ENCODE data around the gene COL2A1.

The COL2A1 gene

GRCh38 chr12:48015129-48015528 is 10.9 kb upstream of the COL2A1 start:
- Histone ChIP-seq H3K4me1 (ENCODE audit: insufficient read depth, low read length, severe bottlenecking) (no peaks in the 10 kb centered on the region), H3K9me3 (ENCODE audit: low read length) (no peaks in the 10 kb centered on the region), H3K79me2 (ENCODE audit: insufficient read depth, low read length) (no peaks in the 10 kb centered on the region), H3K4me3 (ENCODE audit: low read depth, low read length, poor library complexity, severe bottlenecking) (no peak overlapping the region), H3K9ac (ENCODE audit: low read length) (no peak overlapping the region), H4K20me1 (ENCODE audit: insufficient read depth, low read length) (no peaks in the 10 kb centered on the region), H2AFZ (ENCODE audit: low read length) (no peak overlapping the region), H3K27me3 (ENCODE audit: insufficient read depth, low read length) (0 out of 2 replicates have a peak, but pooled peaks cover 7% of the 10 kb centered on the region), H3K4me2 (ENCODE audit: low read length) (no peak overlapping the region), H3K27ac (ENCODE audit: low read depth, low read length, poor library complexity, severe bottlenecking) (no peak overlapping the region), H3F3A (ENCODE audit: insufficient read depth, low read length) (no peaks in the 10 kb centered on the region), H3K9me2 (ENCODE audit: low read depth, low read length) (no peaks in the 10 kb centered on the region), H3K36me3 (ENCODE audit: insufficient read depth, low read length) (no peaks in the 10 kb centered on the region)
- TF ChIP-seq CTCF (IDR thresholded peaks at IDR 0.05; ENCODE audit: low read length) (no peak), EZH2 (IDR thresholded peaks at IDR 0.05; ENCODE audit: borderline replicate concordance, low read length) (no peak)

- Histone ChIP-seq H3K27ac (ENCODE audit: low read depth, low read length, poor library complexity, severe bottlenecking) (no peak overlapping the region), H3K4me3 (ENCODE audit: low read depth, low read length, poor library complexity, severe bottlenecking) (no peak overlapping the region), H3K36me3 (ENCODE audit: insufficient read depth, low read length) (no peaks in the 10 kb centered on the region), H2AFZ (ENCODE audit: low read length) (no peak overlapping the region), H4K20me1 (ENCODE audit: insufficient read depth, low read length) (no peaks in the 10 kb centered on the region), H3K4me1 (ENCODE audit: insufficient read depth, low read length, severe bottlenecking) (no peaks in the 10 kb centered on the region), H3K79me2 (ENCODE audit: insufficient read depth, low read length) (no peaks in the 10 kb centered on the region), H3K4me2 (ENCODE audit: low read length) (no peak overlapping the region), H3F3A (ENCODE audit: insufficient read depth, low read length) (no peaks in the 10 kb centered on the region), H3K9ac (ENCODE audit: low read length) (no peak overlapping the region), H3K9me2 (ENCODE audit: low read depth, low read length) (no peaks in the 10 kb centered on the region), H3K9me3 (ENCODE audit: low read length) (no peaks in the 10 kb centered on the region), H3K27me3 (ENCODE audit: insufficient read depth, low read length) (0 out of 2 replicates have a peak, but pooled peaks cover 12% of the 10 kb centered on the region)
- TF ChIP-seq EZH2 (IDR thresholded peaks at IDR 0.05; ENCODE audit: borderline replicate concordance, low read length), result no peak
- no peak for TF ChIP-seq CTCF (IDR thresholded peaks at IDR 0.05; ENCODE audit: low read length)
These were observed 9.0 kb upstream of the COL2A1 start for GRCh38 chr12:48013287-48013686.

- no peak overlapping the region for H3K4me3 ChIP-seq (ENCODE audit: low read depth, low read length, poor library complexity, severe bottlenecking)
- H3K9me2 ChIP-seq (ENCODE audit: low read depth, low read length), result no peaks in the 10 kb centered on the region
- H3K27ac ChIP-seq (ENCODE audit: low read depth, low read length, poor library complexity, severe bottlenecking), result no peak overlapping the region
- no peak overlapping the region for H3K9ac ChIP-seq (ENCODE audit: low read length)
- H2AFZ ChIP-seq (ENCODE audit: low read length), result no peak overlapping the region
- H3K9me3 ChIP-seq (ENCODE audit: low read length), result no peaks in the 10 kb centered on the region
- 0 out of 2 replicates have a peak, but pooled peaks cover 9% of the 10 kb centered on the region for H3K27me3 ChIP-seq (ENCODE audit: insufficient read depth, low read length)
- no peaks in the 10 kb centered on the region for H4K20me1 ChIP-seq (ENCODE audit: insufficient read depth, low read length)
- H3K4me1 ChIP-seq (ENCODE audit: insufficient read depth, low read length, severe bottlenecking), result no peaks in the 10 kb centered on the region
- H3F3A ChIP-seq (ENCODE audit: insufficient read depth, low read length), result no peaks in the 10 kb centered on the region
- TF ChIP-seq EZH2 (IDR thresholded peaks at IDR 0.05; ENCODE audit: borderline replicate concordance, low read length) (no peak), CTCF (IDR thresholded peaks at IDR 0.05; ENCODE audit: low read length) (no peak)
- no peaks in the 10 kb centered on the region for H3K36me3 ChIP-seq (ENCODE audit: insufficient read depth, low read length)
- H3K79me2 ChIP-seq (ENCODE audit: insufficient read depth, low read length), result no peaks in the 10 kb centered on the region
- no peak overlapping the region for H3K4me2 ChIP-seq (ENCODE audit: low read length)
These were observed 7.8 kb upstream of the COL2A1 start for GRCh38 chr12:48012070-48012469.
